GM20431 (cell line): ENCODE measurements around the gene E4F1.

Source experiments
- in situ Hi-C: fragments of 300-500 bp; cut with MseI, MboI; formaldehyde crosslinking; loops from one replicate; pipeline ENCODE4 v1.15.0; 2020; ENCODE audit warnings: low sequenced_read_pairs; ENCODE audit not compliant: unreplicated experiment

Gene E4F1

GRCh38 chr16:2270588-2271470 is 47.4 kb downstream of the E4F1 start:
- in situ Hi-C loops = no loop called here

- in situ Hi-C loops = no loop called here
Measured at GRCh38 chr16:2271848-2272461, 48.6 kb downstream of the E4F1 start.

GRCh38 chr16:2273484-2273883 is 50.1 kb downstream of the E4F1 start:
- in situ Hi-C loops = no loop called here

GRCh38 chr16:2273931-2274330 is 50.5 kb downstream of the E4F1 start:
- in situ Hi-C loops = no loop called here

- in situ Hi-C loops = no loop called here
Measured at GRCh38 chr16:2275476-2276367, 52.3 kb downstream of the E4F1 start.

- in situ Hi-C loops = no loop called here
Measured at GRCh38 chr16:2276368-2277195, 53.2 kb downstream of the E4F1 start.

- in situ Hi-C loops = no loop called here
Measured at GRCh38 chr16:2277466-2278271, 54.3 kb downstream of the E4F1 start.

- in situ Hi-C loops = no loop called here
Measured at GRCh38 chr16:2278272-2278608, 54.8 kb downstream of the E4F1 start.

- in situ Hi-C loops = no loop called here
Measured at GRCh38 chr16:2278956-2279800, 55.8 kb downstream of the E4F1 start.

- in situ Hi-C loops = no loop called here
Measured at GRCh38 chr16:2280461-2280860, 57.1 kb downstream of the E4F1 start.

- in situ Hi-C loops = no loop called here
Measured at GRCh38 chr16:2280981-2281542, 57.7 kb downstream of the E4F1 start.

GRCh38 chr16:2282262-2282661 is 58.9 kb downstream of the E4F1 start:
- in situ Hi-C loops = no loop called here

GRCh38 chr16:2282866-2283555 is 59.6 kb downstream of the E4F1 start:
- in situ Hi-C loops = no loop called here

GRCh38 chr16:2284001-2284770 is 60.8 kb downstream of the E4F1 start:
- in situ Hi-C loops = no loop called here

- in situ Hi-C loops = no loop called here
Measured at GRCh38 chr16:2284797-2285576, 61.6 kb downstream of the E4F1 start.
